Endothelial cell of umbilical vein (primary cell): ENCODE results near the gene CDK5RAP2. TPM values are rescaled to one million over a fixed set of nuclear protein-coding genes. Genes with fewer than 3 reads are reported as not detected.

Source experiments
- BruUV-seq: library from RNA; stranded (reverse); fragments of 400-500 nt; replicated peaks from 2 replicates; lab custom pipeline; 2021; lab: Mats Ljungman, UMichigan
- CTCF ChIA-PET: fragments of 300-600, 350-600 bp; sonication (Branson Sonifier 250); formaldehyde crosslinking; loops from one replicate; lab custom pipeline; 2021; ENCODE audit warnings: antibody characterized with exemption, inconsistent platforms; lab: Charles Lee
- POLR2A ChIA-PET: fragments of 300-600, 350-600 bp; sonication (Branson Sonifier 250); formaldehyde crosslinking; loops from one replicate; lab custom pipeline; 2021; ENCODE audit warnings: antibody characterized with exemption, inconsistent platforms; lab: Charles Lee
- DNase-seq: peaks from one replicate; pipeline ENCODE4 v3.0.0-alpha.2; 2011; ENCODE audit warnings: low read depth, low spot score
- FAIRE-seq: peaks from 2 replicates; lab custom pipeline; 2011; peaks lifted over from hg19 to GRCh38; lab: Jason Lieb, UNC
- H2AFZ ChIP-seq: 2 replicates; pipeline ENCODE4 v1.6.0; 2012; ENCODE audit warnings: low read depth, low read length, control low read depth, inconsistent platforms
- H3K27ac ChIP-seq: 2 replicates; pipeline ENCODE4 v1.5.1; 2011; ENCODE audit warnings: low read depth, mild to moderate bottlenecking, control low read depth, low read length, moderate library complexity; ENCODE audit not compliant: insufficient read depth
- H3K27me3 ChIP-seq, 2 experiments: 2 replicates each; pipeline versions ENCODE4 v1.6.0 to v1.6.1; 2011; ENCODE audit warnings: low read length in 2 of 2, mixed read lengths in 1 of 2; ENCODE audit not compliant: control insufficient read depth in 2 of 2, insufficient read depth in 2 of 2
- H3K36me3 ChIP-seq, 2 experiments: 2 replicates in 1 of 2; 3 replicates in 1 of 2; pipeline ENCODE4 v1.5.1; 2011; ENCODE audit warnings: low read length in 2 of 2, mild to moderate bottlenecking in 1 of 2, moderate library complexity in 1 of 2; ENCODE audit not compliant: control insufficient read depth in 2 of 2, insufficient read depth in 2 of 2; ENCODE audit errors: extremely low read depth in 1 of 2
- H3K4me1 ChIP-seq: 3 replicates; pipeline ENCODE4 v1.5.1; 2011; ENCODE audit warnings: mild to moderate bottlenecking, low read length; ENCODE audit not compliant: control insufficient read depth, insufficient read depth; ENCODE audit errors: extremely low read depth
- H3K4me2 ChIP-seq: 2 replicates; pipeline ENCODE4 v1.6.1; 2011; ENCODE audit warnings: low read length, control low read depth, mixed read lengths; ENCODE audit not compliant: insufficient read depth
- H3K4me3 ChIP-seq, 3 experiments: fragments of 200-600 bp in 1 of 3; sonication (generic), shearing (Covaris generic) in 1 of 3; replicated peaks in 1 of 3; 2 replicates each; pipeline ENCODE4 v1.5.1; 2011 to 2016; ENCODE audit warnings: control low read depth in 3 of 3, low read length in 3 of 3, mild to moderate bottlenecking in 2 of 3, inconsistent platforms in 1 of 3, low read depth in 1 of 3, moderate library complexity in 1 of 3; ENCODE audit not compliant: insufficient read depth in 1 of 3
- H3K79me2 ChIP-seq: 2 replicates; pipeline ENCODE4 v1.6.0; 2012; ENCODE audit warnings: low read length, inconsistent platforms; ENCODE audit not compliant: control insufficient read depth, insufficient read depth
- H3K9ac ChIP-seq: replicated peaks from 2 replicates; pipeline ENCODE3; 2011; ENCODE audit warnings: low read length, control low read depth; ENCODE audit not compliant: insufficient read depth; ENCODE audit errors: extremely low read depth
- H3K9me1 ChIP-seq: replicated peaks from 3 replicates; pipeline ENCODE4 v1.6.0; 2011; ENCODE audit warnings: mild to moderate bottlenecking, low read length; ENCODE audit not compliant: control insufficient read depth, insufficient read depth; ENCODE audit errors: extremely low read depth
- H3K9me3 ChIP-seq: replicated peaks from 2 replicates; pipeline ENCODE4 v1.5.1; 2012; ENCODE audit warnings: low read length, inconsistent platforms; ENCODE audit not compliant: control insufficient read depth, insufficient read depth
- H4K20me1 ChIP-seq: replicated peaks from 2 replicates; pipeline ENCODE3; 2011; ENCODE audit warnings: mild to moderate bottlenecking, low read length; ENCODE audit not compliant: control insufficient read depth, insufficient read depth; ENCODE audit errors: extremely low read depth
- CTCF ChIP-seq, 2 donors: IDR thresholded peaks; 1 replicate in 1 of 2; 2 replicates in 1 of 2; pipeline ENCODE4 v1.5.1; 2011; ENCODE audit warnings: low read length in 2 of 2, mild to moderate bottlenecking in 2 of 2, moderate library complexity in 2 of 2, control low read depth in 1 of 2, inconsistent platforms in 1 of 2, low read depth in 1 of 2; ENCODE audit not compliant: insufficient read depth in 1 of 2; ENCODE audit errors: extremely low read depth in 1 of 2
- EZH2 ChIP-seq: IDR thresholded peaks from 2 replicates; pipeline ENCODE4 v1.6.1; 2012; ENCODE audit warnings: borderline replicate concordance, low read depth, mild to moderate bottlenecking, moderate library complexity, low read length, inconsistent platforms; ENCODE audit not compliant: severe bottlenecking
- FOS ChIP-seq: IDR thresholded peaks from 2 replicates; pipeline ENCODE4 v1.6.1; 2011; ENCODE audit warnings: mild to moderate bottlenecking, low read length, moderate library complexity, borderline replicate concordance; ENCODE audit not compliant: insufficient read depth
- GATA2 ChIP-seq: IDR thresholded peaks from 2 replicates; pipeline ENCODE4 v1.7.0; 2011; ENCODE audit warnings: low read depth, mild to moderate bottlenecking, moderate library complexity, mixed read lengths, low read length; ENCODE audit not compliant: insufficient read length, insufficient read depth
- JUN ChIP-seq: IDR thresholded peaks from 2 replicates; pipeline ENCODE4 v1.6.1; 2011; ENCODE audit warnings: borderline replicate concordance, low read depth; ENCODE audit not compliant: insufficient read length, insufficient read depth
- MAX ChIP-seq: IDR thresholded peaks from 2 replicates; pipeline ENCODE4 v1.6.1; 2011; ENCODE audit not compliant: insufficient read depth, insufficient read length
- MYC ChIP-seq: IDR thresholded peaks from one replicate; pipeline ENCODE4 v1.6.1; 2011; ENCODE audit warnings: mild to moderate bottlenecking, low read depth, low read length
- POLR2A ChIP-seq: IDR thresholded peaks from 2 replicates; pipeline ENCODE4 v1.6.1; 2012; ENCODE audit warnings: low read depth, mild to moderate bottlenecking, control low read depth, low read length
- POLR2AphosphoS5 ChIP-seq: IDR thresholded peaks from 2 replicates; pipeline ENCODE4 v1.6.1; 2012; ENCODE audit warnings: low read depth, mild to moderate bottlenecking, control low read depth, low read length, moderate library complexity; ENCODE audit not compliant: insufficient read depth
- dilution Hi-C: fragments of 300-500 bp; cut with MboI; formaldehyde crosslinking; loops from one replicate; pipeline ENCODE4 v1.15.0; 2019; ENCODE audit warnings: low sequenced_read_pairs; ENCODE audit not compliant: extremely low pct_ligation_motif_present
- intact Hi-C: fragments of 100-400 bp; cut with micrococcal nuclease; formaldehyde crosslinking; loops from one replicate; pipeline ENCODE4 v1.10.0; 2022
- polyA plus RNA-seq, 4 experiments: library from polyadenylated mRNA; depleted of rRNA in 3 of 4; stranded (reverse) in 3 of 4; unstranded in 1 of 4; fragments of >200 nt; gene quantifications; 2 replicates each; pipeline versions ENCODE4 v1.2.1 to v1.2.3, GENCODE V29; 2011 to 2012; ENCODE audit warnings: missing spikeins in 1 of 4
- total RNA-seq: library from RNA; stranded (reverse); gene quantifications from 2 replicates; pipeline ENCODE4 v1.2.3, GENCODE V29; 2021

CDK5RAP2 gene
- total and polyA plus RNA-seq, 2 donors (not counting 3 experiments of a cell fraction or from before 2014, with no cell fraction given), result 17.5 to 56.7 TPM

GRCh38 chr9:120522032-120522431 is 57.9 kb downstream of the CDK5RAP2 start:
- H3K9me1 ChIP-seq, result no peaks in the 10 kb centered on the region
- dilution Hi-C loops (no loop called here), intact Hi-C loops (no loop called here)
- no peaks in the 10 kb centered on the region for H3K79me2 ChIP-seq
- FAIRE-seq (no peak), DNase-seq (no peak)
- H3K36me3 ChIP-seq, result peaks cover 3 to 15% of the 10 kb centered on the region in 2 experiments
- H3K9me3 ChIP-seq, result no peaks in the 10 kb centered on the region
- H3K4me3 ChIP-seq, result no peak overlapping the region
- CTCF ChIA-PET, result interaction anchor here (0.6 kb wide), 1 partner anchor 9 kb away, joined by 4 read pairs; no protein-coding TSS in a partner anchor
- H3K4me2 ChIP-seq, result no peak overlapping the region
- H3K27ac ChIP-seq, result no peak overlapping the region
- H4K20me1 ChIP-seq, result no peaks in the 10 kb centered on the region
- H3K27me3 ChIP-seq, result no peaks in the 10 kb centered on the region
- H3K4me1 ChIP-seq, result no peaks in the 10 kb centered on the region
- POLR2A ChIA-PET, result no interaction called here
- no TSS peak for BruUV-seq
- no peak for TF ChIP-seq POLR2A
- TF ChIP-seq POLR2AphosphoS5, result no peak
- TF ChIP-seq FOS, result no peak
- TF ChIP-seq MAX, result no peak
- no peak for TF ChIP-seq MYC
- no peak for TF ChIP-seq EZH2
- no peak for TF ChIP-seq CTCF (IDR thresholded peaks at IDR 0.05; ENCODE audit: extremely low read depth in 1 of 2, insufficient read depth in 1 of 2, low read depth in 1 of 2, low read length in 2 of 2)
- TF ChIP-seq GATA2, result no peak
- TF ChIP-seq JUN, result no peak
- H2AFZ ChIP-seq, result no peak overlapping the region
- H3K9ac ChIP-seq, result no peak overlapping the region
